ENCODE measurements around the gene ZNF423.
"Not testable (repeated sequence)": the region's sequence is repeated elsewhere in the genome, so short reads cannot be mapped to it uniquely, and the experiment has no call there.

The ZNF423 gene

DNA sequence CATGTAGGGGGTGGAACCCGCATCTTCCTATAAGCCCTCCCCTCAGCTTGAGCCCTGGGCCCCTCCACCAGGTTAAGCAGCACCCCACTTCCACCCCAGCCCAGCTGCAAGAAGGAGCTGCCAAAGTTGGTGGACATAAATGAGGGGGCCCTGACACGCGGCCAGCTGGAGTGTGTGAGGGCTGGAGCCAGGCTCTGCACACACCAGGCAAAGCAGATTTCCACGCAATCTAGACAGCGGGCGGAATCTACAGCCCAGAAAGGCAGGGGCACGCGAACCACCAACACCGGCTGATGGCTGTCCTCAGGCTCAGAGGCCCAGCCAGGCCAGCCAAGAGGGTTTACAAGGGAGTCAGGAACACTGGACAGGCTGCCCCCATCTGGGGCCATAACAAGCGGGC, 171.2 kb downstream of the ZNF423 start:
- Histone ChIP-seq H3K36me3 (no peaks in the 10 kb centered on the region), H3K27me3 (no peaks in the 10 kb centered on the region), H3K4me1 (no peaks in the 10 kb centered on the region), H3K27ac (no peak overlapping the region), H3K4me3 (no peak overlapping the region), H3K9me3 (peaks cover 0 to 7% (median 0%) of the 10 kb centered on the region in 3 donors)
- intact Hi-C loops (cut with DNase I; ENCODE audit: low total_unique reads), result no loop called here
- TF ChIP-seq, protein P1, sequence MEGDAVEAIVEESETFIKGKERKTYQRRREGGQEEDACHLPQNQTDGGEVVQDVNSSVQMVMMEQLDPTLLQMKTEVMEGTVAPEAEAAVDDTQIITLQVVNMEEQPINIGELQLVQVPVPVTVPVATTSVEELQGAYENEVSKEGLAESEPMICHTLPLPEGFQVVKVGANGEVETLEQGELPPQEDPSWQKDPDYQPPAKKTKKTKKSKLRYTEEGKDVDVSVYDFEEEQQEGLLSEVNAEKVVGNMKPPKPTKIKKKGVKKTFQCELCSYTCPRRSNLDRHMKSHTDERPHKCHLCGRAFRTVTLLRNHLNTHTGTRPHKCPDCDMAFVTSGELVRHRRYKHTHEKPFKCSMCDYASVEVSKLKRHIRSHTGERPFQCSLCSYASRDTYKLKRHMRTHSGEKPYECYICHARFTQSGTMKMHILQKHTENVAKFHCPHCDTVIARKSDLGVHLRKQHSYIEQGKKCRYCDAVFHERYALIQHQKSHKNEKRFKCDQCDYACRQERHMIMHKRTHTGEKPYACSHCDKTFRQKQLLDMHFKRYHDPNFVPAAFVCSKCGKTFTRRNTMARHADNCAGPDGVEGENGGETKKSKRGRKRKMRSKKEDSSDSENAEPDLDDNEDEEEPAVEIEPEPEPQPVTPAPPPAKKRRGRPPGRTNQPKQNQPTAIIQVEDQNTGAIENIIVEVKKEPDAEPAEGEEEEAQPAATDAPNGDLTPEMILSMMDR (IDR thresholded peaks at IDR 0.05), result no peak
- DNase-seq, result no peak

DNA sequence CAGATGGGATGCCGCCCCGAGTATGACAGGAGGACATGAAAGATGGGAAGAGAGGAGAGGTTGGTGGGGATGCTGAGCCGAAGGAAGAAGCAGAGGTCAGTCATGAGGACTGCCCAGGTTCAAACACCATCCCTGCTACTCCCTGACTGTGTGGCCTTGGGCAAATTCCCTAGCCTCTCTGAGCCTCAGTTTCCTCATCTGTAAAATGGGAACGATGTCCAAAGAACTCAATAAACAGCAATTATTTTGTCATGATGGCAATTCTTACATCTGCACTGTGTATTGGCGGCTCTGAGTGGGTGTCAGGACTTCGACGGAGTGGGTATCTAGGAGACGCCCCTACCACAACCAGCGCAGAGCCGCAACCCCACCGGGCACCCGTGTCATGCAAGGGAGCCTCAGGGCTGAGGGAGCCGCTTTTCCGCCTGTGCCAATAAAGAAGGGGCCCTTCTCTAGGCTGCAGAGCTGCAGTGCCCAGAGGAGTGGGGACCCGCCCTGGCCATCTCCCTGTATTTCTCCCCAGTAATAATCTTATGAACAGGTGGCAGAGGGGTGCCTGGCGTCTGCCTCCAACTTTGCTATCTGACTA, 173.2 kb downstream of the ZNF423 start:
- Histone ChIP-seq H3K4me1 (no peaks in the 10 kb centered on the region), H3K36me3 (no peaks in the 10 kb centered on the region), H3K4me3 (no peak overlapping the region), H3K27ac (no peak overlapping the region), H3K27me3 (no peaks in the 10 kb centered on the region), H3K9me3 (peaks cover 0 to 7% (median 0%) of the 10 kb centered on the region in 3 donors)
- intact Hi-C loops (cut with DNase I; ENCODE audit: low total_unique reads), result no loop called here
- TF ChIP-seq, protein P1 (IDR thresholded peaks at IDR 0.05), result no peak
- no peak for DNase-seq

DNA sequence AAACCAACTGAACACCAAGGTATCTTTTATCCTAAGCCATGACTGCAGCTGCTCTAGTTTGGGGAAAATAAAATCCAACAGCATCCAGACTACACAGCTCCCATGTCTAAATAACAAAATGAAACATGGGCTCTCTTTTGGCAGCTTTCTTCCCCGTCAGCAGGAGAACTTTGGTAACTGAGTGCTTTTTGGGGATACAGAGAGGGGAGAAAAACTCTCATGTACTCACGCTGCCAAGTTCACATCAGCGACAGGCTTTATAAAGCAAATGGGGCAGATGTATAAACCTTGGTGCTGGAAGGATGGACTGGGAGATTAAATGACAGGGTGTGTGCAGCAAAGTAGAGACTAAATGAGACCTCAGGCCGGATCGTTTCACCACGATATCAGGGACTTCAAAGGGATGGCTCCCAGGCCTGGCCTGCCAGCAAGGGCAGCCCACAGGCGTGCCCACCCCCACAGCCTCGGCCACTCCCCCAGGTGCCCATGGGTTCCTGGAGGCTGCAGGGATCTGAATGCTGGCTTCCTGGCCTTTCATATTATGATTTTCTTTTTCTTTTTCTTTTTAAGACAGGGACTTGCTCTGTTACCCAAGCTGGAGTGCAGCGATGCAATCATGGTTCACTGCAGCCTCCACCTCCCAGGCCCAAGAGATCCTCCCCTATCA, 174.6 kb downstream of the ZNF423 start:
- TF ChIP-seq, protein P1 (IDR thresholded peaks at IDR 0.05), result no peak
- Histone ChIP-seq H3K4me3 (no peak overlapping the region), H3K27ac (no peak overlapping the region), H3K27me3 (no peaks in the 10 kb centered on the region), H3K36me3 (no peaks in the 10 kb centered on the region), H3K4me1 (no peaks in the 10 kb centered on the region), H3K9me3 (peaks cover 0 to 7% (median 0%) of the 10 kb centered on the region in 3 donors)
- no peak for DNase-seq
- intact Hi-C loops (cut with DNase I; ENCODE audit: low total_unique reads), result no loop called here

DNA sequence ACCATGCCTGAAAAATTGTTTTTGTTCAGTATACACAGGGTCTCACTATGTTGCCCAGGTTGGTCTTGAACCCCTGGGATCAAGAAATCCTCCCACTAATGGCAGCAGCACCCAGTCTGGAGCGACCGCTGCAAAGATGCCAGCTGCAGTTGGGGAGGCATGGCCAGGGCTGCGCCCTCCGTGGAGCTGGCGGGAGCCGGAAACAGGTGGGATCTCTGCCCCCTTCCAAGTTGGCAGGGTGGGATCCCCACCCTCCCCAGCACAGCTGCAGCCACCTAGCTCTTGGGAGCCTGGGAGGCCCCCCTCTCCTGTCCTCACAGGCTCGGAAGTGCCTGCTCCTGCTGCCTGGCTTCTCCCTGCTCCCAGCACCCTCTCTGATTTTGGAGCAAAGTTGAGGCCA, 176.8 kb downstream of the ZNF423 start:
- H3K9me3 ChIP-seq, result peaks cover 0 to 7% (median 0%) of the 10 kb centered on the region in 3 donors
- no peaks in the 10 kb centered on the region for H3K36me3 ChIP-seq
- TF ChIP-seq, protein P1 (IDR thresholded peaks at IDR 0.05), result no peak
- no peak overlapping the region for H3K27ac ChIP-seq
- no peaks in the 10 kb centered on the region for H3K4me1 ChIP-seq
- H3K4me3 ChIP-seq, result no peak overlapping the region
- intact Hi-C loops (cut with DNase I; ENCODE audit: low total_unique reads), result no loop called here
- DNase-seq, result no peak
- H3K27me3 ChIP-seq, result no peaks in the 10 kb centered on the region

DNA sequence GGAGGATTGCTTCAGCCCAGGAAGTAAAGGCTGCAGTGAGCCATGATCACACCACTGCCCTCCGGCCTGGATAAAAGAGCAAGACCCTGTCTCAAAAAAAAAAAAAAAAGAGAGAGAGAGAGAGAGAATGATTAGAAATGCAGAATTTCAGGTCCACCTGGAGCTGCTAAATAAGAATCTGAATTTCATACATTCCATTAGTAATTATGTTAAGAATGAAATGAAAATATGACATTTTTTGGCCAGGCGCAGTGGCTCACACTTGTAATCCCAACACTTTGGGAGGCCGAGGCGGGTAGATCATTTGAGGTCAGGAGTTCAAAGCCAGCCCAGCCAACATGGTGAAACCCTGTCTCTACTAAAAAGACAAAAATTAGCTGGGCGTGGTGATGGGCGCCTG, 178.3 kb downstream of the ZNF423 start:
- DNase-seq; H3K36me3 ChIP-seq; H3K4me1 ChIP-seq; H3K4me3 ChIP-seq; H3K9me3 ChIP-seq; H3K27ac ChIP-seq; H3K27me3 ChIP-seq; intact Hi-C loops (cut with DNase I; ENCODE audit: low total_unique reads): not testable (repeated sequence)

DNA sequence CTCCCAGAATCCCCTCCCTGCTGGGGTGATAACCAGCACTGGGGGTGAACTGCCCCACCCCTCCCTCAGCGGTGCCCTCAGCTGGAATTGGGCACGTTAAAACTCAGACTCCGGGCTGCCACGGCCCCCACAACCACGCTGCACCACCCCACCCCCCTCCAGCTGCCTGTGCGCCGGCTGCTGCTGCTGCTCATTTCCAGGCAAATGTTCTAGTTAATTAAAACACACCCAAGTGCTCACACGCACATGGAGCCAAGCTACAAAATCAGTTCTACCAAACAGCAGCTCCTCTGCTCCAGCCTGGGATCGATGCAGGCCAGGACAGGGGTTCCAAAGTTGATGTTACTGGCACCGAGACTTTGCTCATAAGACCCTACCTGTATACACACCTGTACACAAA, 180.5 kb downstream of the ZNF423 start:
- Histone ChIP-seq H3K36me3 (no peaks in the 10 kb centered on the region), H3K9me3 (peaks cover 0 to 6% (median 0%) of the 10 kb centered on the region in 3 donors), H3K4me1 (peaks cover 0 to 6% (median 0%) of the 10 kb centered on the region in 4 donors), H3K4me3 (no peak overlapping the region), H3K27me3 (no peaks in the 10 kb centered on the region), H3K27ac (no peak overlapping the region)
- intact Hi-C loops (cut with DNase I; ENCODE audit: low total_unique reads), result no loop called here
- no peak for DNase-seq
- TF ChIP-seq, protein P1 (IDR thresholded peaks at IDR 0.05), result no peak

All from tibial artery (tissue), 4 donors.